Astrocyte (in vitro differentiated cells and primary cell): ENCODE data around the gene NMT1. TPM values are rescaled to one million over a fixed set of nuclear protein-coding genes. Genes with fewer than 3 reads are reported as not detected.

ENCODE experiments used
- DNase-seq: peaks from one replicate; pipeline ENCODE4 v3.0.0-alpha.2; 2010; ENCODE audit warnings: low read depth
- FAIRE-seq: peaks from 2 replicates; lab custom pipeline; 2011; peaks lifted over from hg19 to GRCh38; lab: Jason Lieb, UNC
- H2AFZ ChIP-seq: 2 replicates; pipeline ENCODE4 v1.6.0; 2012; ENCODE audit warnings: low read depth, low read length, inconsistent platforms
- H3K27ac ChIP-seq: 2 replicates; pipeline ENCODE4 v1.5.1; 2011; ENCODE audit warnings: low read depth, low read length, inconsistent platforms
- H3K27me3 ChIP-seq: 2 replicates; pipeline ENCODE4 v1.6.0; 2011; ENCODE audit warnings: low read length, inconsistent platforms; ENCODE audit not compliant: insufficient read depth
- H3K36me3 ChIP-seq: 2 replicates; pipeline ENCODE4 v1.5.1; 2011; ENCODE audit warnings: low read length, inconsistent platforms; ENCODE audit not compliant: insufficient read depth
- H3K4me1 ChIP-seq: 2 replicates; pipeline ENCODE4 v1.5.1; 2011; ENCODE audit warnings: low read length, inconsistent platforms; ENCODE audit not compliant: insufficient read depth
- H3K4me2 ChIP-seq: 2 replicates; pipeline ENCODE4 v1.6.0; 2012; ENCODE audit warnings: low read length, inconsistent platforms
- H3K4me3 ChIP-seq: 2 replicates; pipeline ENCODE4 v1.5.1; 2011; ENCODE audit warnings: low read depth, mild to moderate bottlenecking, low read length, inconsistent platforms; ENCODE audit not compliant: insufficient read depth
- H3K79me2 ChIP-seq: 2 replicates; pipeline ENCODE4 v1.6.0; 2012; ENCODE audit warnings: mild to moderate bottlenecking, low read length, inconsistent platforms; ENCODE audit not compliant: insufficient read depth
- H3K9ac ChIP-seq: 2 replicates; pipeline ENCODE4 v1.6.0; 2012; ENCODE audit warnings: mild to moderate bottlenecking, low read length, inconsistent platforms
- H3K9me3 ChIP-seq: 2 replicates; pipeline ENCODE4 v1.5.1; 2012; ENCODE audit warnings: low read depth, mild to moderate bottlenecking, low read length, inconsistent platforms; ENCODE audit not compliant: insufficient read depth
- H4K20me1 ChIP-seq: 2 replicates; pipeline ENCODE4 v1.6.0; 2012; ENCODE audit warnings: low read length, inconsistent platforms; ENCODE audit not compliant: insufficient read depth
- H3K27ac Mint-ChIP-seq: one replicate; pipeline ENCODE4 v1.8.0; 2021; ENCODE audit warnings: mild to moderate bottlenecking, mixed read lengths; ENCODE audit not compliant: unreplicated experiment
- H3K27me3 Mint-ChIP-seq: one replicate; pipeline ENCODE4 v1.8.0; 2021; ENCODE audit warnings: low read depth, mixed read lengths; ENCODE audit not compliant: unreplicated experiment
- H3K36me3 Mint-ChIP-seq: one replicate; pipeline ENCODE4 v1.8.0; 2021; ENCODE audit warnings: low read depth, mixed read lengths; ENCODE audit not compliant: unreplicated experiment
- H3K4me1 Mint-ChIP-seq: one replicate; pipeline ENCODE4 v1.8.0; 2021; ENCODE audit warnings: low read depth, mixed read lengths; ENCODE audit not compliant: unreplicated experiment
- H3K4me3 Mint-ChIP-seq: one replicate; pipeline ENCODE4 v1.8.0; 2021; ENCODE audit warnings: mild to moderate bottlenecking, moderate library complexity, mixed read lengths; ENCODE audit not compliant: unreplicated experiment
- H3K9me3 Mint-ChIP-seq: one replicate; pipeline ENCODE4 v1.8.0; 2021; ENCODE audit warnings: mild to moderate bottlenecking, mixed read lengths; ENCODE audit not compliant: unreplicated experiment
- CTCF ChIP-seq: IDR thresholded peaks from 2 replicates; pipeline ENCODE4 v1.5.1; 2011; ENCODE audit warnings: low read depth, mild to moderate bottlenecking, inconsistent platforms, low read length, moderate library complexity; ENCODE audit not compliant: insufficient read depth
- EZH2 ChIP-seq: IDR thresholded peaks from 2 replicates; pipeline ENCODE4 v1.6.1; 2012; ENCODE audit warnings: mild to moderate bottlenecking, low read length, inconsistent platforms; ENCODE audit not compliant: insufficient read depth
- total RNA-seq: library from RNA; stranded (reverse); gene quantifications from 2 replicates; pipeline ENCODE4 v1.2.1, GENCODE V29; 2021

NMT1 gene
- total RNA-seq, 1 donor from 2014 or later = 114 TPM

GRCh38 chr17:45043813-45044540 lies 17.1 kb upstream of the NMT1 start:
- no peak for FAIRE-seq
- H3K9me3 Mint-ChIP-seq = no peaks in the 10 kb centered on the region

GRCh38 chr17:45046537-45047125 lies 14.5 kb upstream of the NMT1 start:
- Mint-ChIP-seq H3K27me3 (no peaks in the 10 kb centered on the region), H3K9me3 (no peaks in the 10 kb centered on the region), H3K27ac (peak overlapping the region; percentile 84), H3K36me3 (peaks cover 7% of the 10 kb centered on the region), H3K4me3 (peak overlapping the region; percentile 34), H3K4me1 (peaks cover 15% of the 10 kb centered on the region)
- FAIRE-seq (no peak), DNase-seq (no peak)
- no peaks in the 10 kb centered on the region for H3K36me3 ChIP-seq
- H3K9ac ChIP-seq = no peak overlapping the region
- no peak overlapping the region for H3K4me3 ChIP-seq
- H3K27ac ChIP-seq = no peak overlapping the region
- no peaks in the 10 kb centered on the region for H3K27me3 ChIP-seq
- TF ChIP-seq CTCF (no peak), EZH2 (no peak)
- H3K4me2 ChIP-seq = peak overlapping the region; percentile 19
- H4K20me1 ChIP-seq = peaks cover 25% of the 10 kb centered on the region
- H3K4me1 ChIP-seq = peaks cover 16% of the 10 kb centered on the region
- no peaks in the 10 kb centered on the region for H3K9me3 ChIP-seq
- no peak overlapping the region for H2AFZ ChIP-seq
- H3K79me2 ChIP-seq = peaks cover 74% of the 10 kb centered on the region

More at GRCh38 chr17:45043813-45044540, 17.1 kb upstream of the NMT1 start:
- Mint-ChIP-seq H3K27ac (peak overlapping the region; percentile 14), H3K27me3 (no peaks in the 10 kb centered on the region), H3K4me1 (peaks cover 18% of the 10 kb centered on the region), H3K4me3 (no peak overlapping the region), H3K36me3 (peaks cover 8% of the 10 kb centered on the region)
- no peaks in the 10 kb centered on the region for H3K27me3 ChIP-seq
- H3K36me3 ChIP-seq = no peaks in the 10 kb centered on the region
- peaks cover 70% of the 10 kb centered on the region for H3K79me2 ChIP-seq
- H3K4me3 ChIP-seq = no peak overlapping the region
- H3K4me1 ChIP-seq = peaks cover 9% of the 10 kb centered on the region
- peak overlapping the region; percentile 10 for H3K4me2 ChIP-seq
- H2AFZ ChIP-seq = no peak overlapping the region
- H3K9me3 ChIP-seq = no peaks in the 10 kb centered on the region
- H3K27ac ChIP-seq = no peak overlapping the region
- TF ChIP-seq EZH2 = no peak
- TF ChIP-seq CTCF = no peak
- peaks cover 40% of the 10 kb centered on the region for H4K20me1 ChIP-seq
- no peak overlapping the region for H3K9ac ChIP-seq
- no peak for DNase-seq
